Measurements from ENCODE around the gene ZNF599.

Gene ZNF599

DNA sequence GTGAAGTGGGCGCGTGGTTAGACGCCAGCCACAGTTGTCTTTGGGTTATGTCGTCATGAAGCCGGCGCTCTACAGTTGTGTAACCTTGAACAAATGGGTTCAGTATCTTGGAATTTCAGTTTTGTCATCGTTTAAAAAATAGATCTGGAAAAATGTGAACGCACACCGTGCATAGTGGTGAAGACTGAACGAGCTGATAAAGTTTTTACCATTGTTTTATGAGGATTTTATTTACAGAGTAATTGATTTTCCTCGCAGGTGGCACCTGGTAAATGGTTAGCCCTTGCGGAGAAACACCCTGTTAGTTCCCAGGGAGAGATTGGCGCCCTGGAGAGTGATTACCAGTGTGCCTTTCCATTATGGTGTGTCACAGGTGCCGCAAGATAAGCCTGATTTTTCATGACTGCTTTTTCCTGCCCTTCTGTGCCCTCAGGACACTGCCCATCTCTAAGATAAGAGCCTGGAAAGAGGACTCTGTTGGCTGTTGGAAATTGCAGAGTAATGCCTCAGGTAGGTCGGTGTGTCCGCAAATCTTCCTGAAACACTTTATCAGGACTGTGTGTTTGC is 38.4 kb downstream of the ZNF599 start:
- Histone ChIP-seq H3K9ac (ENCODE audit: low read length) (peak overlapping the region; percentile 80), H3K4me3 (ENCODE audit: low read depth, low read length) (peak overlapping the region; percentile 90), H3K9me3 (ENCODE audit: control insufficient read depth, insufficient read depth, low read depth, low read length) (peaks cover 3% of the 10 kb centered on the region; the same call in 1 of the 2 replicates), H3K27me3 (ENCODE audit: control insufficient read depth, insufficient read depth, low read length) (no peaks in the 10 kb centered on the region), H3K27ac (ENCODE audit: low read depth, low read length) (peak overlapping the region; percentile 88; the same call in 1 of the 2 replicates), H3K4me1 (ENCODE audit: control insufficient read depth, insufficient read depth, low read length) (no peaks in the 10 kb centered on the region), H3K36me3 (ENCODE audit: control insufficient read depth, insufficient read depth, low read length) (peaks cover 8% of the 10 kb centered on the region)

DNA sequence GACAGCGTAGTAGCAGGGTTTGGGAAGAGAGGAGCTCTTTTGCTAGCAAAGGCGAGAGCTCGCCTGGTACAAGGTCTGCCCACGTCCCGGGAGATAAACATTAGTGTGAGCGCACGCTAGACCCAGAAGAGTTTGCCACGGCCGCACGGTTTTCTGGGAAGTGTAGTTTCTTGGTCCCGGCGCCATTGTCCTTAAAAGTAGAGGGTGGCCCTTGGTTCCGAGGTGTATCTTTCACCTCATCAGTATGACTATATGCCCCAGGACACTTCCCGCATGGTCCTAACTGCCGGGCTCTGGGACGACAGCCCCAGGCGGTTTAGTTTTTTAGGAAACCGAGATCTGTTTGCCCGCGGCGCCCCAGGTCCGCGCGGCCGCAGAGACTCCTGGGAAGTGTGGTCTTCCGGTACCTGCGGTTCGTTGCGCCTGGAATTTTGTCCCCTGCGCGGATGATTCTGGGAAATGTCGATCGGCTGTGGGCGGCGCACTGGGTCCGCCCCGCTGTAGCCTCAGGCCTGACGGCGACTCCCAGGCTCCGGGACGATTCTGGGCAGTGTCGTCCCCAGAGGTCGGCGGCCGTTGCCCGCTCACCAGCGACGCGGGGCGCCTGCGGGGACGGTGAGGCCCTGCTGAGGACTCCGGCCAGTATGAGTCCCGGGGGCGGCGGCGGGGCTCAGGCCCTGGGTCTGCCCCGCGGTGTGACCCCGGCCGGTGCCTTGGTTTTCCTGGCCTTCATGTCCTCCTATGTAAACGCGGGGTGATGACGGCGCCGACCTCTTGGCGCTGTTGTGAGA is 39.1 kb downstream of the ZNF599 start, which contains the start of gene ZNF181:
Gene ZNF181, plus strand, starts transcription at position 498 of the 791 bp plus-strand sequence. CDS start 795 bp downstream, outside the sequence.
- peak within 1 kb of the TSS; percentile 88 for H3K27ac ChIP-seq (ENCODE audit: low read depth, low read length)
- peak within 1 kb of the TSS; percentile 90 for H3K4me3 ChIP-seq (ENCODE audit: low read depth, low read length)
- no peaks in the 10 kb centered on the region for H3K27me3 ChIP-seq (ENCODE audit: control insufficient read depth, insufficient read depth, low read length)
- H3K36me3 ChIP-seq (ENCODE audit: control insufficient read depth, insufficient read depth, low read length): peaks cover 1% of the 10 kb centered on the region; the same call in 1 of the 2 replicates
- peak within 1 kb of the TSS; percentile 80 for H3K9ac ChIP-seq (ENCODE audit: low read length)
- no peaks in the 10 kb centered on the region for H3K9me3 ChIP-seq (ENCODE audit: control insufficient read depth, insufficient read depth, low read depth, low read length)
- no peaks in the 10 kb centered on the region for H3K4me1 ChIP-seq (ENCODE audit: control insufficient read depth, insufficient read depth, low read length)

DNA sequence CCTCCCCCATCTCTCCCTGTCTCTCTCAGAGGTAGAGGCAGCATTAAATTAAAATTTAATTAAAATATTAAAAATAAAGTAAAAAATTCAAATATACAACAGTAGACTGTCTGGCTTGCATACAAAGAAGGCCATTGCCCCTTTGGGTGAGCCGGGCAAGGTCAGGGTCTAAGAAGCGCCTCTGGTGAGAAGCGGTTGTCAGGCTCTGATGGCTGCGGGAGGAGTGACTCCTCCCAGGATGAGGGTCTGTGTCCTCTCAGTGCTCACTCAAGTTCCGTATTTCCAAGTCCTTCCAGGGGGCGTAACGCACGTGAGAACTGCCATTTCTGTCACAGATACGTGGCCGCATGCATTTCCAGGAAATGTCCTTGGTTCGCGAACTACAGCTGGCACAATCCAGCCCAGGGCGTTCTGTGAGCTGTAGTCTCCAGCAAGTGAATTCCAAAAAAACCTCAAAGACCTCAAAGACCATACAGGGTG is 39.7 kb downstream of the ZNF599 start:
- H3K27ac ChIP-seq (ENCODE audit: low read depth, low read length): peak overlapping the region; percentile 88
- peak overlapping the region; percentile 80 for H3K9ac ChIP-seq (ENCODE audit: low read length)
- no peaks in the 10 kb centered on the region for H3K27me3 ChIP-seq (ENCODE audit: control insufficient read depth, insufficient read depth, low read length)
- no peaks in the 10 kb centered on the region for H3K4me1 ChIP-seq (ENCODE audit: control insufficient read depth, insufficient read depth, low read length)
- no peaks in the 10 kb centered on the region for H3K9me3 ChIP-seq (ENCODE audit: control insufficient read depth, insufficient read depth, low read depth, low read length)
- no peaks in the 10 kb centered on the region for H3K36me3 ChIP-seq (ENCODE audit: control insufficient read depth, insufficient read depth, low read length)
- H3K4me3 ChIP-seq (ENCODE audit: low read depth, low read length): peak overlapping the region; percentile 90

DNA sequence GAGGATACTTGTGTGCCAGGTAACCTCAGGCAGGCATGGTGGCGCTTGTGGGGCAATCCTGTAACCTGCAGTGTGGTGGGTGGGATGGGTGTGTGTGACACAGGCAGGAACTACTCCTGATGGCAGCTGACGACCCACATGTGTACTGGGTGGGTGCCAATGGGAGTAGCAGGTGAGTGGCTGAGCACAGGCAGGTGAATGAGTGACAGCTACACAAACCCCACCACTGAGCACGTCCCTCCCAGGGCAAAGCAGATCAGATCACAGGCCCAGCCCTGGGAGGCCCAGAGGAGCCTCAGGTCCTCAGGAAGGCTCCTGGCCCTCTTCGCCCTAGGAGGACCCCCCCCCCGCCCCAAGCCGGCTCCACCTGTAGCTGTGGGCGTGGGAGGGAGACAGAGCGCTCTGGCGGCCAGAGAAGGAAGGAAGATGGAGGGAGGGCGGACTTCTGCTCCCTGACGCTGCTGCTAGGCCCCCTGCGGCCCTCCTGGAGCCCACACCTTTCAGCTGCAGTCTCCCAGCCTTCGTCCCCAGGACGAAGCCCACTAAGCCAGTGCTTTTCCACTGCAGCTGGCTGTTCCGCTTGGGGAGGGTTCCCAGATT is 40.3 kb downstream of the ZNF599 start:
- Histone ChIP-seq H3K36me3 (ENCODE audit: control insufficient read depth, insufficient read depth, low read length) (no peaks in the 10 kb centered on the region), H3K9me3 (ENCODE audit: control insufficient read depth, insufficient read depth, low read depth, low read length) (no peaks in the 10 kb centered on the region), H3K4me3 (ENCODE audit: low read depth, low read length) (peak overlapping the region; percentile 90), H3K27ac (ENCODE audit: low read depth, low read length) (no peak overlapping the region), H3K27me3 (ENCODE audit: control insufficient read depth, insufficient read depth, low read length) (no peaks in the 10 kb centered on the region), H3K4me1 (ENCODE audit: control insufficient read depth, insufficient read depth, low read length) (no peaks in the 10 kb centered on the region), H3K9ac (ENCODE audit: low read length) (no peak overlapping the region)

DNA sequence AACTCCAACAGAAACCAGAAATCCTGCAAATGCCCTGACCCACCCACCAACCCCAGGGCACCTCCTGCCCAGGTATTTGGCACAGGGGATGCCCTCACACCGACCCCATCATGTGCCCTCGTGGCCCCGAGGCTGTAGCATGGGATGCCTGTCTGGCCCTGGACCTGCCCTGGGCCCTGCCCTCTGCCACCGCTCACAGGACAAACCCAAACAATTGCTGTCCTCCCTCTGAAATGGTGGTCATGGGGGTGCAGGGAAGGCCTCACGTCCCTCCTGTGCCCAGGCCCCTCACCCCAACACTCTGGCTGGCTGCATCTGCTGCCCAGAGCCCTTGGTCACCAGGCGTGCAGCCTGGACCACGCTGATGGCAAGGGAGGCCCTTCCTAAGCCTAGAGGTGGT is 41.1 kb downstream of the ZNF599 start:
- Histone ChIP-seq H3K27me3 (ENCODE audit: control insufficient read depth, insufficient read depth, low read length) (no peaks in the 10 kb centered on the region), H3K9me3 (ENCODE audit: control insufficient read depth, insufficient read depth, low read depth, low read length) (no peaks in the 10 kb centered on the region), H3K27ac (ENCODE audit: low read depth, low read length) (no peak overlapping the region), H3K9ac (ENCODE audit: low read length) (no peak overlapping the region), H3K36me3 (ENCODE audit: control insufficient read depth, insufficient read depth, low read length) (no peaks in the 10 kb centered on the region), H3K4me3 (ENCODE audit: low read depth, low read length) (no peak overlapping the region), H3K4me1 (ENCODE audit: control insufficient read depth, insufficient read depth, low read length) (no peaks in the 10 kb centered on the region)

DNA sequence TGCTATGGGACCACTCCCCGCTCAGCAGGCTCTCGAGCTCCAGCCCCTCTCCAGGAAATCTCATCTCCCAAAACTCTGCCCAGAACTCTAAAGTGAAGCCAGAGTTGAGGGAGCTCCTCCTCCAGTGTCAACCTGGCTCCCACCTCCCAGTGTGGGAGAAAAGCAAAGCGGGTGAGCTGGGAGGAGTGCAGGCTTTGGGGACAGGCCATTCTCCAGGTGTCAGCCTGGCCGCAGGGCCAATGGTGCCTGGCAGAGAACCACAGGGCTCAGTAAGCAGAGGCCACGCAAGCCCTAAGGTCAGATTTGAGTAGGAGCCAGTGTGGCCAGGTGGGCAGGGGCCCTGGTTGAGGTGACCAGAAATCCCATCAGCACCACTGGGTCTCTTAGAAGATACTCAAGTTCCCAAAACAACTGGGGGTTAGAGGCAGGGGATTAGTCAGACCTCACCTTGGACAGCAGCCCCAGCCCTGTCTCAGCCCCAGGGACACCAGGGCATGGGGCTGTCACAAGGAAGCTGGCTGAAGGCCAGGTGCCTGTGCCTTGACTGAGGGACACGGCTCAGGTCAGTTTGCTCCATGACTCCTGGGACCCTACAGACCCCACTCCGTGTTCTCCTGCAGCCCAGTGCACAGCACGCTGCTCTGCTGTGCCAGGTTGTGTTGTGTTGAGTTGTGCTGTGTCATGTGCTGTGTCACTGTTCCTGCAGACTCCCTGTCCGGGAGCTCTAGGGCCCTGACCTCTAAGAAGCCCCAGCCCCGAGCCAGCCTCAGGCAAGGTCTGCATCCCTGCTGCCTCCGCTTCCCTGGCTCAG is 41.8 kb downstream of the ZNF599 start:
- Histone ChIP-seq H3K9me3 (ENCODE audit: control insufficient read depth, insufficient read depth, low read depth, low read length) (no peaks in the 10 kb centered on the region), H3K27me3 (ENCODE audit: control insufficient read depth, insufficient read depth, low read length) (no peaks in the 10 kb centered on the region), H3K27ac (ENCODE audit: low read depth, low read length) (no peak overlapping the region), H3K4me1 (ENCODE audit: control insufficient read depth, insufficient read depth, low read length) (no peaks in the 10 kb centered on the region), H3K9ac (ENCODE audit: low read length) (no peak overlapping the region), H3K4me3 (ENCODE audit: low read depth, low read length) (no peak overlapping the region), H3K36me3 (ENCODE audit: control insufficient read depth, insufficient read depth, low read length) (no peaks in the 10 kb centered on the region)

DNA sequence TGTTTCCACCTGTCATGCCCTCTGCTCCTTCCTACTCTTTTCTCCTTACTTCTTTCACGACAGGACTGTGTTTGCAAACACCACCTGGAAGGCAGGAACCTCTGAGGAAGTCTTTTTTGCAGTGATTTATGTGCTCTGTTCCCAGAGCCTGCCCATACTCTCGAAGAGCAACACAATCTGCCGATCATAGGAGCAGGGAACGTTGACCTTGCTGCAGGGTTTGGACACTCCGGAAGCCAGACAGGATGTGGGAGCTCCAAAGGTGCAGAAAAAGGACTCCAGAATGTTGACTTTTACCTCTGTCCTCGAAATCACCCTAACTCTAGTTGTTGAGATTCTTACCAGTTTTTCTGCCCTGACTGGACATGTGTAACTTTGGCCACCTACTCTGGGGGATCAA is 47.6 kb downstream of the ZNF599 start:
- Histone ChIP-seq H3K9me3 (ENCODE audit: control insufficient read depth, insufficient read depth, low read depth, low read length) (no peaks in the 10 kb centered on the region; the same call in 1 of the 2 replicates), H3K27me3 (ENCODE audit: control insufficient read depth, insufficient read depth, low read length) (peaks cover 17% of the 10 kb centered on the region; the same call in 1 of the 2 replicates)

DNA sequence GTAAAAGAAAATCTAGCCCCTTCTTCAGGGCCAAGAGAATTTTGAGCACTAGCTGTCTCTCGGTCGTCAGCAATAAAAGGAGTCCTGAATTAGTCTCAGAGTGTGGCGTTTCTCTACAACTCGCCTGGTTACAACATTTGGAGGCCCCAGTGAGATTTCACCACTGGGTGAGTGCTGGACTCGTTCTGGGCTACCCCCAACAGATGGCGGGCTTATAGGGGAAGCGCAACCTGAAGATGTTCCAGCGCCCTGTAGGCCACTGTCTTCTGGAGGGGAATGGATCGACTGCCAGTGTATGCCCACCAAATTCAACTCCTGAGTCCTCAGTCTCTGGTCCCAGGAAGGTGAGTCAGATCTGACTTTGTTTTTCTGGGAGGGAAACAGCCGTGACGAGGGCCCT is 50.7 kb downstream of the ZNF599 start:
- H3K4me3 ChIP-seq (ENCODE audit: low read depth, low read length): no peak overlapping the region
- H3K27ac ChIP-seq (ENCODE audit: low read depth, low read length): no peak overlapping the region
- peaks cover 17% of the 10 kb centered on the region; the same call in 1 of the 2 replicates for H3K27me3 ChIP-seq (ENCODE audit: control insufficient read depth, insufficient read depth, low read length)
- H3K9ac ChIP-seq (ENCODE audit: low read length): no peak overlapping the region
- peaks cover 2% of the 10 kb centered on the region; the same call in 1 of the 2 replicates for H3K9me3 ChIP-seq (ENCODE audit: control insufficient read depth, insufficient read depth, low read depth, low read length)
- no peaks in the 10 kb centered on the region for H3K36me3 ChIP-seq (ENCODE audit: control insufficient read depth, insufficient read depth, low read length)
- H3K4me1 ChIP-seq (ENCODE audit: control insufficient read depth, insufficient read depth, low read length): no peaks in the 10 kb centered on the region

More for the DNA sequence above, 47.6 kb downstream of the ZNF599 start:
- H3K4me1 ChIP-seq (ENCODE audit: control insufficient read depth, insufficient read depth, low read length): no peaks in the 10 kb centered on the region
- H3K27ac ChIP-seq (ENCODE audit: low read depth, low read length): no peak overlapping the region
- no peak overlapping the region for H3K4me3 ChIP-seq (ENCODE audit: low read depth, low read length)
- H3K9ac ChIP-seq (ENCODE audit: low read length): no peak overlapping the region
- no peaks in the 10 kb centered on the region for H3K36me3 ChIP-seq (ENCODE audit: control insufficient read depth, insufficient read depth, low read length)

DNA sequence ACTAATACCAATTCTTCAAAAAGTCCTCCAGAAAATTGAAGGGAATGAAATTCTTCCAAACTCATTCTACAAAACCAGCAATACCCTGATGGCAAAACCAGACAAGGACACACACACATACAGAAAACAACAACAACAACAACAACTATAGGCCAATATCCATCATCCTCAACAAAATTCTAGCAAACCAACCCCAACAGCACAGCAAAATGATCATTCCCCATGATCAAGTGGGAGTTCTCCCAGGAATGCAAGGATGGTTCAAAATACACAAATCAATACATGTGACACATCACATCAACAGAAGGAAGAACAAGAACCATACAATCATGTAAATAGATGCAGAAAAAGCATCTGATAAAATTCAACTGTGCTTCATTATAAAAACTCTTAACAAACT is 57.7 kb downstream of the ZNF599 start:
- no peak overlapping the region for H3K27ac ChIP-seq (ENCODE audit: low read depth, low read length)
- no peak overlapping the region for H3K9ac ChIP-seq (ENCODE audit: low read length)
- H3K9me3 ChIP-seq (ENCODE audit: control insufficient read depth, insufficient read depth, low read depth, low read length): peaks cover 37% of the 10 kb centered on the region
- 0 out of 2 replicates have a peak, but pooled peaks cover 2% of the 10 kb centered on the region for H3K4me1 ChIP-seq (ENCODE audit: control insufficient read depth, insufficient read depth, low read length)
- no peaks in the 10 kb centered on the region for H3K36me3 ChIP-seq (ENCODE audit: control insufficient read depth, insufficient read depth, low read length)
- H3K4me3 ChIP-seq (ENCODE audit: low read depth, low read length): no peak overlapping the region
- no peaks in the 10 kb centered on the region for H3K27me3 ChIP-seq (ENCODE audit: control insufficient read depth, insufficient read depth, low read length)

DNA sequence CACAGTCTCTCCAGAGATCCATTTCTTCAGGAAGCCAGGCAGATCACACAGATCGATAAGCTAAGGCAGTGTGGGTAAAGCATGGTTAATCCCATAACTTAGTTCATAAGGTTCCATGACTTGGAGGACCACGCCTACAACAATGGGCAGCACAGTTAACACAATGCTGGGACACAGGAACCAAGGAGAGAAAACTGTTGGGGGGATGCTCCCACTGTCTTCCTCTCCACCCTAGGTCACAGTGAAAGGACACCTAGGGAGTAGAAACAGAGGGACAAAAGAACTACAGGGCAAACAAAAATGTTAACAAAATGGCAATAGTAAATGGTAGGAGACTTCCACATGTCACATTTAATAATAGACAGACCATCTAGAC is 59.8 kb downstream of the ZNF599 start:
- Histone ChIP-seq H3K27me3 (ENCODE audit: control insufficient read depth, insufficient read depth, low read length) (no peaks in the 10 kb centered on the region), H3K27ac (ENCODE audit: low read depth, low read length) (no peak overlapping the region), H3K9ac (ENCODE audit: low read length) (no peak overlapping the region), H3K36me3 (ENCODE audit: control insufficient read depth, insufficient read depth, low read length) (no peaks in the 10 kb centered on the region), H3K9me3 (ENCODE audit: control insufficient read depth, insufficient read depth, low read depth, low read length) (peaks cover 37% of the 10 kb centered on the region), H3K4me3 (ENCODE audit: low read depth, low read length) (no peak overlapping the region), H3K4me1 (ENCODE audit: control insufficient read depth, insufficient read depth, low read length) (0 out of 2 replicates have a peak, but pooled peaks cover 2% of the 10 kb centered on the region)
